HCT116 (cell line): ENCODE measurements around the gene ZNF524. TPM values are rescaled to one million over a fixed set of nuclear protein-coding genes. Genes with fewer than 3 reads are reported as not detected.

ENCODE experiments used
- ATAC-seq: fragments of 200-7000 bp; cut with Tn5 transposase; 2 replicates; pipeline ENCODE4 v1.9.1; 2020; ENCODE audit warnings: mild to moderate bottlenecking, moderate library complexity
- BruUV-seq: library from RNA; stranded (reverse); fragments of 400-500 nt; replicated peaks from 2 replicates; lab custom pipeline; 2021; lab: Mats Ljungman, UMichigan
- CTCF ChIA-PET: fragments of 300-600 bp; sonication (Branson Sonifier 250); formaldehyde crosslinking; loops from one replicate; lab custom pipeline; 2021; ENCODE audit warnings: antibody characterized with exemption; lab: Charles Lee
- POLR2A ChIA-PET: fragments of 300-600, 350-600 bp; sonication (Branson Sonifier 250); formaldehyde crosslinking; loops from one replicate; lab custom pipeline; 2021; ENCODE audit warnings: antibody characterized with exemption; lab: Charles Lee
- RAD21 ChIA-PET, 2 experiments: fragments of 300-600 bp; sonication (Branson Sonifier 250); formaldehyde crosslinking; loops; one replicate each; lab custom pipeline; 2023; ENCODE audit warnings: low total read pairs in 2 of 2; ENCODE audit not compliant: uncharacterized antibody in 2 of 2, unreplicated experiment in 2 of 2, low non-redundant PET in 1 of 2; lab: Charles Lee
- DNase-seq: peaks from one replicate; pipeline ENCODE4 v3.0.0-alpha.2; 2010; ENCODE audit warnings: low read depth, low spot score
- H2AFZ ChIP-seq: fragments of 200-600 bp; shearing (Covaris generic), sonication (generic); 2 replicates; pipeline ENCODE4 v1.6.1; 2017; ENCODE audit warnings: low read depth, mixed run types, mixed read lengths, antibody characterized with exemption, low read length; ENCODE audit not compliant: poor library complexity, severe bottlenecking
- H3K27ac ChIP-seq: 2 replicates; pipeline ENCODE4 v1.5.1; 2012; ENCODE audit warnings: low read depth, low read length
- H3K27me3 ChIP-seq: fragments of 200-600 bp; sonication (generic); 2 replicates; pipeline ENCODE4 v1.6.1; 2016; ENCODE audit warnings: mixed run types, low read length, mixed read lengths; ENCODE audit not compliant: insufficient read depth
- H3K36me3 ChIP-seq, 2 experiments: fragments of 200-500 bp in 1 of 2; fragments of 200-600 bp in 1 of 2; sonication (Bioruptor generic) in 1 of 2; sonication (generic) in 1 of 2; 2 replicates each; pipeline versions ENCODE4 v1.5.1 to v1.6.1; 2014 to 2016; ENCODE audit warnings: low read length in 2 of 2, inconsistent platforms in 1 of 2, mixed read lengths in 1 of 2, mixed run types in 1 of 2; ENCODE audit not compliant: insufficient read depth in 2 of 2, control insufficient read depth in 1 of 2
- H3K4me1 ChIP-seq, 2 experiments: fragments of 200-600 bp in 1 of 2; sonication (generic) in 1 of 2; 2 replicates each; pipeline versions ENCODE4 v1.5.1 to v1.6.1; 2012 to 2017; ENCODE audit warnings: low read length in 2 of 2, inconsistent platforms in 1 of 2, mild to moderate bottlenecking in 1 of 2, mixed read lengths in 1 of 2, mixed run types in 1 of 2, moderate library complexity in 1 of 2; ENCODE audit not compliant: insufficient read depth in 2 of 2, control insufficient read depth in 1 of 2
- H3K4me2 ChIP-seq: fragments of 200-600 bp; sonication (generic); 2 replicates; pipeline ENCODE4 v1.6.1; 2017; ENCODE audit warnings: mixed run types, low read length, mixed read lengths
- H3K4me3 ChIP-seq, 2 experiments: fragments of 200-600 bp in 1 of 2; sonication (generic) in 1 of 2; replicated peaks in 1 of 2; 2 replicates each; pipeline ENCODE4 v1.5.1; 2011 to 2016; ENCODE audit warnings: low read length in 2 of 2, control low read depth in 1 of 2, low read depth in 1 of 2, mild to moderate bottlenecking in 1 of 2, mixed read lengths in 1 of 2, mixed run types in 1 of 2
- H3K79me2 ChIP-seq: fragments of 200-600 bp; sonication (generic); 2 replicates; pipeline ENCODE4 v1.6.1; 2017; ENCODE audit warnings: mild to moderate bottlenecking, mixed run types, low read length, moderate library complexity, mixed read lengths; ENCODE audit not compliant: insufficient read depth
- H3K9ac ChIP-seq: fragments of 200-600 bp; sonication (generic); 2 replicates; pipeline ENCODE4 v1.6.1; 2016; ENCODE audit warnings: low read length, mixed read lengths
- H3K9me2 ChIP-seq: fragments of 200-600 bp; sonication (generic), shearing (Covaris generic); 2 replicates; pipeline ENCODE4 v1.6.1; 2017; ENCODE audit warnings: mixed run types, mild to moderate bottlenecking, moderate library complexity; ENCODE audit not compliant: insufficient read depth
- H3K9me3 ChIP-seq, 2 experiments: fragments of 200-500 bp in 1 of 2; fragments of 200-600 bp in 1 of 2; sonication (Bioruptor generic) in 1 of 2; sonication (generic) in 1 of 2; 2 replicates each; pipeline ENCODE4 v1.6.1; 2014 to 2017; ENCODE audit warnings: low read length in 2 of 2, mixed read lengths in 2 of 2, inconsistent platforms in 1 of 2, low read depth in 1 of 2, mild to moderate bottlenecking in 1 of 2, mixed run types in 1 of 2, moderate library complexity in 1 of 2; ENCODE audit not compliant: control insufficient read depth in 1 of 2, insufficient read depth in 1 of 2
- H4K20me1 ChIP-seq: fragments of 200-600 bp; sonication (generic), shearing (Covaris generic); 2 replicates; pipeline ENCODE4 v1.6.1; 2017; ENCODE audit warnings: mixed run types, mild to moderate bottlenecking, moderate library complexity; ENCODE audit not compliant: insufficient read depth
- CBX3 ChIP-seq: IDR thresholded peaks from 2 replicates; pipeline ENCODE4 v1.6.1; 2012; ENCODE audit warnings: low read depth
- CEBPB ChIP-seq: IDR thresholded peaks from 2 replicates; pipeline ENCODE4 v1.6.1; 2012; ENCODE audit warnings: low read depth
- EGR1 ChIP-seq: IDR thresholded peaks from 2 replicates; pipeline ENCODE4 v1.6.1; 2012; ENCODE audit warnings: low read depth
- ELF1 ChIP-seq: IDR thresholded peaks from 2 replicates; pipeline ENCODE4 v1.6.1; 2012; ENCODE audit warnings: low read depth, borderline replicate concordance
- EZH2phosphoT487 ChIP-seq: fragments of 200-600 bp; IDR thresholded peaks from 2 replicates; pipeline ENCODE4 v1.6.1; 2018; ENCODE audit warnings: antibody characterized with exemption, borderline replicate concordance
- FOSL1 ChIP-seq: IDR thresholded peaks from 2 replicates; pipeline ENCODE4 v1.6.1; 2012; ENCODE audit warnings: low read depth
- JUND ChIP-seq: IDR thresholded peaks from 2 replicates; pipeline ENCODE4 v1.6.1; 2012
- RAD21 ChIP-seq: IDR thresholded peaks from 2 replicates; pipeline ENCODE4 v1.6.1; 2012; ENCODE audit warnings: low read depth, mild to moderate bottlenecking
- SIN3A ChIP-seq: IDR thresholded peaks from 2 replicates; pipeline ENCODE4 v1.6.1; 2012; ENCODE audit warnings: low read depth
- SP1 ChIP-seq: IDR thresholded peaks from 2 replicates; pipeline ENCODE4 v1.6.1; 2012; ENCODE audit warnings: low read depth
- SRF ChIP-seq: IDR thresholded peaks from 2 replicates; pipeline ENCODE4 v1.6.1; 2012; ENCODE audit warnings: low read depth
- TCF7L2 ChIP-seq: IDR thresholded peaks from 2 replicates; pipeline ENCODE4 v1.7.0; 2011; ENCODE audit warnings: borderline replicate concordance, inconsistent platforms; ENCODE audit not compliant: insufficient read depth, insufficient read length; ENCODE audit errors: extremely low read depth
- YY1 ChIP-seq: IDR thresholded peaks from 2 replicates; pipeline ENCODE4 v1.6.1; 2011; ENCODE audit warnings: low read length, low read depth, moderate library complexity, mild to moderate bottlenecking; ENCODE audit not compliant: insufficient replicate concordance; ENCODE audit errors: extremely low read depth
- ZNF274 ChIP-seq: fragments of 200-500 bp; sonication (Bioruptor generic); IDR thresholded peaks from 2 replicates; pipeline ENCODE4 v1.6.1; 2014; ENCODE audit warnings: mild to moderate bottlenecking, low read depth, low read length, inconsistent platforms
- intact Hi-C: fragments of 100-400 bp; cut with micrococcal nuclease; formaldehyde crosslinking; loops from 2 replicates; pipeline ENCODE4 v1.10.0; 2022
- total RNA-seq: library from RNA; stranded (reverse); gene quantifications from one replicate; pipeline ENCODE4 v1.2.1, GENCODE V29; 2021; ENCODE audit not compliant: unreplicated experiment
- TF ChIP-seq, protein P1 (sequence below): IDR thresholded peaks from 2 replicates; pipeline ENCODE4 v1.6.1; 2011; ENCODE audit warnings: mild to moderate bottlenecking, low read length, moderate library complexity; ENCODE audit not compliant: insufficient replicate concordance; ENCODE audit errors: extremely low read depth
- TF ChIP-seq, protein P2 (sequence below): IDR thresholded peaks from 2 replicates; pipeline ENCODE4 v1.6.1; 2012
- TF ChIP-seq, protein P3 (sequence below): IDR thresholded peaks from 2 replicates; pipeline ENCODE4 v1.6.1; 2012

Gene ZNF524
- total RNA-seq, 1 experiment from 2014 or later = 17.2 TPM

DNA sequence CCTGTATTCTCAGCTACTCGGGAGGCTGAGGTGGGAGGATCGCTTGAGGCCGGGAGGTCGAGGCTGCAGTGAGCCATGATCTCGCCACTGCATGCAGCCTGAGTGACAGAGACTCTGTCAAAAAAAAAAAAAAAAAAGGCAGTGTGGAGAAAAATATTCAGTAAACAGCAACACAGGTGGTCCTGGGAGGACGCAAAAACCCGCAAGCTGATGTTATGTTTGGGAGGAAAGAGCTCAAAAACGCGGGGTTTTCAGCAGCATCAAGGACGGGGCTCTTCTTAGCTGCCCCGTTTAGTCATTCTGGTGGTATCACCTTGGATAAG lies 24.9 kb downstream of the ZNF524 start:
- peak overlapping the region; percentile 65 for H2AFZ ChIP-seq
- intact Hi-C loops = no loop called here
- no peaks in the 10 kb centered on the region for H3K27me3 ChIP-seq

DNA sequence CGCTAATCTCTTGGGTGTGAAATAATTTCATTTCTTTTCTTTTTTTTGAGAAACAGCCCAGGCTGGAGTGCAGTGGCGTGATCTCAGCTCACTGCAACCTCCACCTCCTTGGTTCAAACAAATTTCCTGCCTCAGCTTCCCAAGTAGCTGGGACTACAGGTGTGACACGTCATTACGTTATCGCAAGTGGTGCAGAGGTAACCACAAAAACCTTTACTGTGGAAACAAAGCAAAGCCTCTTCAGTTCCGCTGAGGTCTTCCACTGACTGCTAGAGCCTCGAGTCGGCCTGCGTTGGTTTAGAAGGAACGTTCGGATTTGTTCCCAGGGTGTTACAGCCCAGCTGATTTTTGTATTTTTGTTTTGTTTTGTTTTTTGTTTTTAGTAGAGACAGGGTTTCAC lies 26.3 kb downstream of the ZNF524 start:
- H3K36me3 ChIP-seq = no peaks in the 10 kb centered on the region
- H3K79me2 ChIP-seq = no peaks in the 10 kb centered on the region
- H4K20me1 ChIP-seq = no peaks in the 10 kb centered on the region
- H3K27me3 ChIP-seq = no peaks in the 10 kb centered on the region
- no peak overlapping the region for H3K9ac ChIP-seq
- no peaks in the 10 kb centered on the region for H3K9me2 ChIP-seq
- H3K9me3 ChIP-seq = no peaks in the 10 kb centered on the region
- POLR2A ChIA-PET = interaction anchor here (1.0 kb wide), 1 partner anchor 22 kb away, joined by 3 read pairs; no protein-coding TSS in a partner anchor
- H3K4me2 ChIP-seq = no peak overlapping the region
- no TSS peak for BruUV-seq
- DNase-seq = no peak
- ATAC-seq = no peak
- peaks cover 8 to 15% of the 10 kb centered on the region in 2 experiments; a peak in 3 of 4 replicates for H3K4me1 ChIP-seq
- RAD21 ChIA-PET = no interaction called here
- no peak overlapping the region for H3K4me3 ChIP-seq
- H3K27ac ChIP-seq = no peak overlapping the region
- CTCF ChIA-PET = interaction anchor here (1.8 kb wide), 1 partner anchor 159 kb away, joined by 4 read pairs; no protein-coding TSS in a partner anchor
- intact Hi-C loops = no loop called here
- no peak overlapping the region for H2AFZ ChIP-seq
- no peak for TF ChIP-seq CEBPB
- no peak for TF ChIP-seq SIN3A
- TF ChIP-seq, protein P1, sequence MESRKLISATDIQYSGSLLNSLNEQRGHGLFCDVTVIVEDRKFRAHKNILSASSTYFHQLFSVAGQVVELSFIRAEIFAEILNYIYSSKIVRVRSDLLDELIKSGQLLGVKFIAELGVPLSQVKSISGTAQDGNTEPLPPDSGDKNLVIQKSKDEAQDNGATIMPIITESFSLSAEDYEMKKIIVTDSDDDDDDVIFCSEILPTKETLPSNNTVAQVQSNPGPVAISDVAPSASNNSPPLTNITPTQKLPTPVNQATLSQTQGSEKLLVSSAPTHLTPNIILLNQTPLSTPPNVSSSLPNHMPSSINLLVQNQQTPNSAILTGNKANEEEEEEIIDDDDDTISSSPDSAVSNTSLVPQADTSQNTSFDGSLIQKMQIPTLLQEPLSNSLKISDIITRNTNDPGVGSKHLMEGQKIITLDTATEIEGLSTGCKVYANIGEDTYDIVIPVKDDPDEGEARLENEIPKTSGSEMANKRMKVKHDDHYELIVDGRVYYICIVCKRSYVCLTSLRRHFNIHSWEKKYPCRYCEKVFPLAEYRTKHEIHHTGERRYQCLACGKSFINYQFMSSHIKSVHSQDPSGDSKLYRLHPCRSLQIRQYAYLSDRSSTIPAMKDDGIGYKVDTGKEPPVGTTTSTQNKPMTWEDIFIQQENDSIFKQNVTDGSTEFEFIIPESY = no peak
- no peak for TF ChIP-seq FOSL1
- TF ChIP-seq SRF = no peak
- TF ChIP-seq EZH2phosphoT487 = no peak
- TF ChIP-seq ZNF274 = no peak
- no peak for TF ChIP-seq SP1
- no peak for TF ChIP-seq RAD21
- TF ChIP-seq, protein P2, sequence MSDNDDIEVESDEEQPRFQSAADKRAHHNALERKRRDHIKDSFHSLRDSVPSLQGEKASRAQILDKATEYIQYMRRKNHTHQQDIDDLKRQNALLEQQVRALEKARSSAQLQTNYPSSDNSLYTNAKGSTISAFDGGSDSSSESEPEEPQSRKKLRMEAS = no peak
- TF ChIP-seq TCF7L2 = no peak
- TF ChIP-seq JUND = no peak
- TF ChIP-seq CBX3 = no peak
- no peak for TF ChIP-seq EGR1
- TF ChIP-seq, protein P3, sequence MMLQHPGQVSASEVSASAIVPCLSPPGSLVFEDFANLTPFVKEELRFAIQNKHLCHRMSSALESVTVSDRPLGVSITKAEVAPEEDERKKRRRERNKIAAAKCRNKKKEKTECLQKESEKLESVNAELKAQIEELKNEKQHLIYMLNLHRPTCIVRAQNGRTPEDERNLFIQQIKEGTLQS = no peak

More for the DNA sequence above, 24.9 kb downstream of the ZNF524 start:
- ChIA-PET RAD21 (interaction anchor here in 1 of 2 experiments (0.5 to 0.6 kb wide), 2 partner anchors 72 to 129 kb away, joined by 3 to 4 read pairs; no protein-coding TSS in a partner anchor), POLR2A (interaction anchor here (0.6 to 1.5 kb wide), 12 partner anchors 8 to 1758 kb away, joined by 3 to 10 read pairs (median 4); partner anchors contain the start of genes FIZ1, MYADM and ZNF865), CTCF (interaction anchor here (0.6 to 1.8 kb wide), 8 partner anchors 8 to 157 kb away, joined by 3 to 14 read pairs (median 4); no protein-coding TSS in a partner anchor)
- H3K9ac ChIP-seq = peak overlapping the region; percentile 70
- no peak for ATAC-seq
- H4K20me1 ChIP-seq = no peaks in the 10 kb centered on the region
- H3K27ac ChIP-seq = peak overlapping the region; percentile 81
- H3K4me1 ChIP-seq = peaks cover 8 to 14% of the 10 kb centered on the region in 2 experiments; a peak in 3 of 4 replicates
- H3K36me3 ChIP-seq = no peaks in the 10 kb centered on the region
- peak overlapping the region; percentile 54 to 69 for H3K4me3 ChIP-seq
- H3K9me3 ChIP-seq = no peaks in the 10 kb centered on the region
- BruUV-seq = TSS peak; percentile 83
- DNase-seq = no peak
- H3K4me2 ChIP-seq = peak overlapping the region; percentile 98
- H3K9me2 ChIP-seq = no peaks in the 10 kb centered on the region
- H3K79me2 ChIP-seq = no peaks in the 10 kb centered on the region
- TF ChIP-seq ZNF274 = no peak
- no peak for TF ChIP-seq FOSL1
- no peak for TF ChIP-seq ELF1
- TF ChIP-seq, protein P2 = no peak
- TF ChIP-seq CBX3 = 0 out of 2 replicates have a peak, but pooled peaks have one; percentile 21
- TF ChIP-seq YY1 = no peak
- no peak for TF ChIP-seq EGR1
